HL-60 (cell line): ENCODE measurements around the gene HOTAIR.

ENCODE experiments used
- DNase-seq, 2 experiments: peaks; one replicate each; pipeline ENCODE4 v3.0.0-alpha.2; 2010 to 2020; ENCODE audit warnings: low read depth in 1 of 2, low spot score in 1 of 2
- H3K27ac ChIP-seq: fragments of 250-450 bp; sonication (Bioruptor Pico); replicated peaks from 2 replicates; pipeline ENCODE4 v1.5.1; 2020; ENCODE audit warnings: mild to moderate bottlenecking, moderate library complexity
- H3K27me3 ChIP-seq: fragments of 250-450 bp; sonication (Bioruptor Pico); 2 replicates; pipeline ENCODE4 v1.5.1; 2021; ENCODE audit warnings: mild to moderate bottlenecking, moderate library complexity; ENCODE audit not compliant: insufficient read depth, poor library complexity, severe bottlenecking
- H3K4me3 ChIP-seq: replicated peaks from 2 replicates; pipeline ENCODE4 v1.5.1; 2011; ENCODE audit warnings: mild to moderate bottlenecking, control low read depth, low read length; ENCODE audit not compliant: insufficient read depth
- GABPA ChIP-seq: IDR thresholded peaks from 2 replicates; pipeline ENCODE4 v1.6.1; 2012; ENCODE audit warnings: low read depth
- POLR2AphosphoS5 ChIP-seq: IDR thresholded peaks from 2 replicates; pipeline ENCODE4 v1.6.1; 2012; ENCODE audit warnings: low read depth
- SPI1 ChIP-seq: IDR thresholded peaks from 2 replicates; pipeline ENCODE4 v1.6.1; 2012; ENCODE audit warnings: low read depth, mild to moderate bottlenecking, borderline replicate concordance
- TF ChIP-seq, protein P1 (sequence below): IDR thresholded peaks from 2 replicates; pipeline ENCODE4 v1.6.1; 2012; ENCODE audit warnings: low read depth; ENCODE audit not compliant: insufficient replicate concordance
- TF ChIP-seq, protein P2 (sequence below): IDR thresholded peaks from one replicate; pipeline ENCODE4 v1.5.1; 2011; ENCODE audit warnings: low read length, control low read depth, inconsistent platforms; ENCODE audit not compliant: insufficient read depth

HOTAIR gene

DNA sequence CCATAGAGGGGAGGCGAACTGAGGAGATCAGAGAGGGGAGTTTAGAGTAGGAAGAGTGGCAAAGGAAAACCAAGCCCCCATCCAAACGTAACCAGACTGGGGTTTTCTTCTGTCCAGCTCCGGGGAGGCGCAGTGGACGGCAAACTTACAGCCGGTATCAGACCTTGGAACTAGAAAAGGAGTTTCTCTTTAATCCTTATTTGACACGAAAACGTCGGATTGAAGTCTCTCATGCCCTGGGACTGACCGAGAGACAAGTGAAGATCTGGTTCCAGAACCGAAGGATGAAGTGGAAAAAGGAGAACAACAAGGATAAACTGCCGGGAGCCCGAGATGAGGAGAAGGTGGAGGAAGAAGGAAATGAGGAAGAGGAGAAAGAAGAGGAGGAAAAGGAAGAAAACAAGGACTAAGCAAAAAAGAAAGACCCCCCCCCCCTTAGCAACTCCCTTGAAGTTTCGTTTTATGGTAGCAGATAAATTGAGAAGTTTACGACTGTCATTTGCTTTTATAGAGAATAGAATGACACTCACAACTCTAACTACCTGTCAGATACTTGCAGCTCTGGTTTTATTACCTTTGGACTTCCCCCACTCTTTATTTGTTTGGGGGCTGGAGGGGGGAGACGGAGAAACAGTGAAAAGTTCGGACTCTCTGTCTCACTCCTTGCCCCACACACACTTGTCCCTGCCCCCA lies 36.4 kb upstream of the HOTAIR start:
- Histone ChIP-seq H3K4me3 (no peak overlapping the region), H3K27me3 (peaks cover 87% of the 10 kb centered on the region), H3K27ac (no peak overlapping the region)
- TF ChIP-seq, protein P1, sequence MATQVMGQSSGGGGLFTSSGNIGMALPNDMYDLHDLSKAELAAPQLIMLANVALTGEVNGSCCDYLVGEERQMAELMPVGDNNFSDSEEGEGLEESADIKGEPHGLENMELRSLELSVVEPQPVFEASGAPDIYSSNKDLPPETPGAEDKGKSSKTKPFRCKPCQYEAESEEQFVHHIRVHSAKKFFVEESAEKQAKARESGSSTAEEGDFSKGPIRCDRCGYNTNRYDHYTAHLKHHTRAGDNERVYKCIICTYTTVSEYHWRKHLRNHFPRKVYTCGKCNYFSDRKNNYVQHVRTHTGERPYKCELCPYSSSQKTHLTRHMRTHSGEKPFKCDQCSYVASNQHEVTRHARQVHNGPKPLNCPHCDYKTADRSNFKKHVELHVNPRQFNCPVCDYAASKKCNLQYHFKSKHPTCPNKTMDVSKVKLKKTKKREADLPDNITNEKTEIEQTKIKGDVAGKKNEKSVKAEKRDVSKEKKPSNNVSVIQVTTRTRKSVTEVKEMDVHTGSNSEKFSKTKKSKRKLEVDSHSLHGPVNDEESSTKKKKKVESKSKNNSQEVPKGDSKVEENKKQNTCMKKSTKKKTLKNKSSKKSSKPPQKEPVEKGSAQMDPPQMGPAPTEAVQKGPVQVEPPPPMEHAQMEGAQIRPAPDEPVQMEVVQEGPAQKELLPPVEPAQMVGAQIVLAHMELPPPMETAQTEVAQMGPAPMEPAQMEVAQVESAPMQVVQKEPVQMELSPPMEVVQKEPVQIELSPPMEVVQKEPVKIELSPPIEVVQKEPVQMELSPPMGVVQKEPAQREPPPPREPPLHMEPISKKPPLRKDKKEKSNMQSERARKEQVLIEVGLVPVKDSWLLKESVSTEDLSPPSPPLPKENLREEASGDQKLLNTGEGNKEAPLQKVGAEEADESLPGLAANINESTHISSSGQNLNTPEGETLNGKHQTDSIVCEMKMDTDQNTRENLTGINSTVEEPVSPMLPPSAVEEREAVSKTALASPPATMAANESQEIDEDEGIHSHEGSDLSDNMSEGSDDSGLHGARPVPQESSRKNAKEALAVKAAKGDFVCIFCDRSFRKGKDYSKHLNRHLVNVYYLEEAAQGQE: no peak
- TF ChIP-seq SPI1 (no peak), POLR2AphosphoS5 (no peak)
- TF ChIP-seq, protein P2, sequence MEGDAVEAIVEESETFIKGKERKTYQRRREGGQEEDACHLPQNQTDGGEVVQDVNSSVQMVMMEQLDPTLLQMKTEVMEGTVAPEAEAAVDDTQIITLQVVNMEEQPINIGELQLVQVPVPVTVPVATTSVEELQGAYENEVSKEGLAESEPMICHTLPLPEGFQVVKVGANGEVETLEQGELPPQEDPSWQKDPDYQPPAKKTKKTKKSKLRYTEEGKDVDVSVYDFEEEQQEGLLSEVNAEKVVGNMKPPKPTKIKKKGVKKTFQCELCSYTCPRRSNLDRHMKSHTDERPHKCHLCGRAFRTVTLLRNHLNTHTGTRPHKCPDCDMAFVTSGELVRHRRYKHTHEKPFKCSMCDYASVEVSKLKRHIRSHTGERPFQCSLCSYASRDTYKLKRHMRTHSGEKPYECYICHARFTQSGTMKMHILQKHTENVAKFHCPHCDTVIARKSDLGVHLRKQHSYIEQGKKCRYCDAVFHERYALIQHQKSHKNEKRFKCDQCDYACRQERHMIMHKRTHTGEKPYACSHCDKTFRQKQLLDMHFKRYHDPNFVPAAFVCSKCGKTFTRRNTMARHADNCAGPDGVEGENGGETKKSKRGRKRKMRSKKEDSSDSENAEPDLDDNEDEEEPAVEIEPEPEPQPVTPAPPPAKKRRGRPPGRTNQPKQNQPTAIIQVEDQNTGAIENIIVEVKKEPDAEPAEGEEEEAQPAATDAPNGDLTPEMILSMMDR: no peak
- DNase-seq: no peak

DNA sequence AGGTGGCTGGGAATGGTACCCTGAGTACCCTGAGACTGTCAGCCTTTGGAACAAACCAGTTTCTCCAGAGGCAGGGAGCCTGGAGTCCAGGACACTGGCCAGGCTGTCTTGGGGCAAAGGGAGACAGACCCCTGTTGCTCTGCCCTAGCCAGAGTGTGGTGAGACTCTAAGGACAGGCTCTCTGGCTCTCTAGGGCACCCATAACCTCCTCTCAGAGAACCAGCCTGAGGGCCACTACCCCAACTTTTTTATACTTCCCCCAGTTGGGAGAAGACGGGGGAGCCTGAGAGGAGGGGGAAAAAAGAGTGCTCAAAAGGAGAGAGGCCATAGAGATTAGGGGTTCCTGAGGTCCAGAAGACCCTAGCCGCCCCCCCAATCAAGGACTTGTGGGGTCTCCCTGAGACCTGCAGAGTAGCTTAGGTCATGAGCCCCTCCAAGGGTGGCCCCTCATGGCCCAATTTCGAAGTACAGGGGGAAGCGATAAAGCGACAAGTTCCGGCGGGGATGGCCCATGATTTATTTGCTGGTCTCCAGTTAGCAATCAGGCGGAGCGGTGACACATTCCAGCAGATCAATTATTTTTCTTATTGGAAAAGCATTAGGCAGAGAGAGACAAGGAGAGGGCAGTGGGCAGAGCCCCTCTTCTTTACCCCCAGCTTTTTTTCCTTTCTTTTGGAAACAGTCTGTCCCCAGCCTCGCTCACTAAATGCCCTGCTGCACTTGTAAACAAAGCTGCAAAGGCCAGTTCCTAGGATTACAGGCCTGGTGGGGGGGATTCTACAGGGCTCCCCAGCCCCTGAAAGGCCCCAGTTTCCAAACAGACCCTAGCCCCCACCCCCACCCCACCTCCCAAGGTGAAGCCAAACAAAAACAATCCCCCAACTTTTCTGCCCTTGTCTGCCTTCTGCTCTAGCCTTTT lies 35.6 kb upstream of the HOTAIR start:
- no peak for DNase-seq
- Histone ChIP-seq H3K4me3 (no peak overlapping the region), H3K27me3 (peaks cover 86% of the 10 kb centered on the region), H3K27ac (no peak overlapping the region)
- TF ChIP-seq GABPA (no peak), SPI1 (no peak), POLR2AphosphoS5 (no peak)
- TF ChIP-seq, protein P2: no peak
- TF ChIP-seq, protein P1: no peak

DNA sequence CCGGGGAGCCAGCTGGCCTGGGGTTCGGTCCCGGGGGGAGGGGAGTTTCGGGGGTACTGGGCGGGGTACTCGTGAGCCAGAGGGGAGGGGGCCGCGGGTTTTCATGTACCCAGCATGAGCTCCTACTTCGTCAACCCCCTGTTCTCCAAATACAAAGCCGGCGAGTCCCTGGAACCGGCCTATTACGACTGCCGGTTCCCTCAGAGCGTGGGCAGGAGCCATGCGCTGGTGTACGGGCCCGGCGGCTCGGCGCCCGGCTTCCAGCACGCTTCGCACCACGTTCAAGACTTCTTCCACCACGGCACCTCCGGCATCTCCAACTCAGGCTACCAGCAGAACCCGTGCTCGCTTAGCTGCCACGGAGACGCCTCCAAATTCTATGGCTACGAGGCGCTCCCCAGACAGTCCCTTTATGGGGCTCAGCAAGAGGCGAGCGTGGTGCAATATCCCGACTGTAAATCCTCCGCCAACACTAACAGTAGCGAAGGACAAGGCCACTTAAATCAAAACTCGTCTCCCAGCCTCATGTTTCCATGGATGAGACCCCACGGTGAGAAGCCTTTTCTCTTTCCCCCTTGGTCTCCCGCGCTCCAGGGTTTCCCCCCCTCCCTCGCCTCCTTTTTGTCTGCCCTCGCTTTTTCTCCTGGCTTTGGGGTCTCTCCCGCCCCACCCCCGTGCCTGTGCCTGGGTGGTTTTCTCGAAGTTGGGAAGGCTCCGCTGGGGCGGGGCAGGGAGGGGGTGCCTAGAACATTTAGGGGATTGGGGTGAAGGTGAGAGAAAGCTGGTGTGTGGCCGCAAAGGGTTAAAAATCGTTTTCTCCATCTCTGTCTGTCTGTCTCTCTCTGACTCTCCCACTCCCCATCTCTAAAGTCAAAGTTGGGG lies 34.7 kb upstream of the HOTAIR start:
- Histone ChIP-seq H3K27me3 (peaks cover 86% of the 10 kb centered on the region), H3K27ac (no peak overlapping the region), H3K4me3 (no peak overlapping the region)
- DNase-seq: no peak
- TF ChIP-seq, protein P2: no peak
- TF ChIP-seq, protein P1: no peak
- no peak for TF ChIP-seq POLR2AphosphoS5
- no peak for TF ChIP-seq SPI1
- TF ChIP-seq GABPA: no peak
